HL-60 (cell line): ENCODE data around the gene NDUFC2.
"Not testable (repeated sequence)": the region's sequence is repeated elsewhere in the genome, so short reads cannot be mapped to it uniquely, and the experiment has no call there.

ENCODE experiments used
- DNase-seq, 2 experiments: peaks; one replicate each; pipeline ENCODE4 v3.0.0-alpha.2; 2010 to 2020; ENCODE audit warnings: low read depth in 1 of 2, low spot score in 1 of 2
- H3K27ac ChIP-seq: fragments of 250-450 bp; sonication (Bioruptor Pico); replicated peaks from 2 replicates; pipeline ENCODE4 v1.5.1; 2020; ENCODE audit warnings: mild to moderate bottlenecking, moderate library complexity
- H3K27me3 ChIP-seq: fragments of 250-450 bp; sonication (Bioruptor Pico); 2 replicates; pipeline ENCODE4 v1.5.1; 2021; ENCODE audit warnings: mild to moderate bottlenecking, moderate library complexity; ENCODE audit not compliant: insufficient read depth, poor library complexity, severe bottlenecking
- H3K4me3 ChIP-seq: replicated peaks from 2 replicates; pipeline ENCODE4 v1.5.1; 2011; ENCODE audit warnings: mild to moderate bottlenecking, control low read depth, low read length; ENCODE audit not compliant: insufficient read depth
- GABPA ChIP-seq: IDR thresholded peaks from 2 replicates; pipeline ENCODE4 v1.6.1; 2012; ENCODE audit warnings: low read depth
- POLR2AphosphoS5 ChIP-seq: IDR thresholded peaks from 2 replicates; pipeline ENCODE4 v1.6.1; 2012; ENCODE audit warnings: low read depth
- SPI1 ChIP-seq: IDR thresholded peaks from 2 replicates; pipeline ENCODE4 v1.6.1; 2012; ENCODE audit warnings: low read depth, mild to moderate bottlenecking, borderline replicate concordance
- TF ChIP-seq, protein P1 (sequence below): IDR thresholded peaks from 2 replicates; pipeline ENCODE4 v1.6.1; 2012; ENCODE audit warnings: low read depth; ENCODE audit not compliant: insufficient replicate concordance
- TF ChIP-seq, protein P2 (sequence below): IDR thresholded peaks from one replicate; pipeline ENCODE4 v1.5.1; 2011; ENCODE audit warnings: low read length, control low read depth, inconsistent platforms; ENCODE audit not compliant: insufficient read depth

The NDUFC2 gene

DNA sequence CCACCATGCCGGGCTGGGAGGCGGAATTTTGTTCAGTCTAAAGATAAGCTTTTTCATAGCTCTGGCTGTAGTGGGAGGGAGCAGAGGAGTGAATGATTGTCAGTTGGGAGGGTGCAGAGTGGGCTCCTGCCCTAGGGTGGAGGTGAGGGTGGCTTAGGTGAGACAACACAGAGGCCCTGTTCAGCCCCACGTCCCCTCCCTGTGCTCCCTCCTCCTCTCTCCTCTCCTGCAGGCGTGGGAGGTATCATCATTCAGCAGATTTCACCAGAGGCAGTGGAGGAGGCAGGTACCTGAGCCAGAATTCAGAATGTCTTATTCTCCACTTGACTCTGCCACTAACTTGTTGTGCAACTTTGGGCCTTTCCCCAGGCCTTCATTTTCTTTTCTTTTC, 17.7 kb downstream of the NDUFC2 start:
- no peak overlapping the region for H3K4me3 ChIP-seq
- H3K27me3 ChIP-seq: no peaks in the 10 kb centered on the region
- TF ChIP-seq GABPA (no peak), POLR2AphosphoS5 (no peak), SPI1 (no peak)
- TF ChIP-seq, protein P1, sequence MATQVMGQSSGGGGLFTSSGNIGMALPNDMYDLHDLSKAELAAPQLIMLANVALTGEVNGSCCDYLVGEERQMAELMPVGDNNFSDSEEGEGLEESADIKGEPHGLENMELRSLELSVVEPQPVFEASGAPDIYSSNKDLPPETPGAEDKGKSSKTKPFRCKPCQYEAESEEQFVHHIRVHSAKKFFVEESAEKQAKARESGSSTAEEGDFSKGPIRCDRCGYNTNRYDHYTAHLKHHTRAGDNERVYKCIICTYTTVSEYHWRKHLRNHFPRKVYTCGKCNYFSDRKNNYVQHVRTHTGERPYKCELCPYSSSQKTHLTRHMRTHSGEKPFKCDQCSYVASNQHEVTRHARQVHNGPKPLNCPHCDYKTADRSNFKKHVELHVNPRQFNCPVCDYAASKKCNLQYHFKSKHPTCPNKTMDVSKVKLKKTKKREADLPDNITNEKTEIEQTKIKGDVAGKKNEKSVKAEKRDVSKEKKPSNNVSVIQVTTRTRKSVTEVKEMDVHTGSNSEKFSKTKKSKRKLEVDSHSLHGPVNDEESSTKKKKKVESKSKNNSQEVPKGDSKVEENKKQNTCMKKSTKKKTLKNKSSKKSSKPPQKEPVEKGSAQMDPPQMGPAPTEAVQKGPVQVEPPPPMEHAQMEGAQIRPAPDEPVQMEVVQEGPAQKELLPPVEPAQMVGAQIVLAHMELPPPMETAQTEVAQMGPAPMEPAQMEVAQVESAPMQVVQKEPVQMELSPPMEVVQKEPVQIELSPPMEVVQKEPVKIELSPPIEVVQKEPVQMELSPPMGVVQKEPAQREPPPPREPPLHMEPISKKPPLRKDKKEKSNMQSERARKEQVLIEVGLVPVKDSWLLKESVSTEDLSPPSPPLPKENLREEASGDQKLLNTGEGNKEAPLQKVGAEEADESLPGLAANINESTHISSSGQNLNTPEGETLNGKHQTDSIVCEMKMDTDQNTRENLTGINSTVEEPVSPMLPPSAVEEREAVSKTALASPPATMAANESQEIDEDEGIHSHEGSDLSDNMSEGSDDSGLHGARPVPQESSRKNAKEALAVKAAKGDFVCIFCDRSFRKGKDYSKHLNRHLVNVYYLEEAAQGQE: no peak
- TF ChIP-seq, protein P2, sequence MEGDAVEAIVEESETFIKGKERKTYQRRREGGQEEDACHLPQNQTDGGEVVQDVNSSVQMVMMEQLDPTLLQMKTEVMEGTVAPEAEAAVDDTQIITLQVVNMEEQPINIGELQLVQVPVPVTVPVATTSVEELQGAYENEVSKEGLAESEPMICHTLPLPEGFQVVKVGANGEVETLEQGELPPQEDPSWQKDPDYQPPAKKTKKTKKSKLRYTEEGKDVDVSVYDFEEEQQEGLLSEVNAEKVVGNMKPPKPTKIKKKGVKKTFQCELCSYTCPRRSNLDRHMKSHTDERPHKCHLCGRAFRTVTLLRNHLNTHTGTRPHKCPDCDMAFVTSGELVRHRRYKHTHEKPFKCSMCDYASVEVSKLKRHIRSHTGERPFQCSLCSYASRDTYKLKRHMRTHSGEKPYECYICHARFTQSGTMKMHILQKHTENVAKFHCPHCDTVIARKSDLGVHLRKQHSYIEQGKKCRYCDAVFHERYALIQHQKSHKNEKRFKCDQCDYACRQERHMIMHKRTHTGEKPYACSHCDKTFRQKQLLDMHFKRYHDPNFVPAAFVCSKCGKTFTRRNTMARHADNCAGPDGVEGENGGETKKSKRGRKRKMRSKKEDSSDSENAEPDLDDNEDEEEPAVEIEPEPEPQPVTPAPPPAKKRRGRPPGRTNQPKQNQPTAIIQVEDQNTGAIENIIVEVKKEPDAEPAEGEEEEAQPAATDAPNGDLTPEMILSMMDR: no peak
- no peak overlapping the region for H3K27ac ChIP-seq
- no peak for DNase-seq

DNA sequence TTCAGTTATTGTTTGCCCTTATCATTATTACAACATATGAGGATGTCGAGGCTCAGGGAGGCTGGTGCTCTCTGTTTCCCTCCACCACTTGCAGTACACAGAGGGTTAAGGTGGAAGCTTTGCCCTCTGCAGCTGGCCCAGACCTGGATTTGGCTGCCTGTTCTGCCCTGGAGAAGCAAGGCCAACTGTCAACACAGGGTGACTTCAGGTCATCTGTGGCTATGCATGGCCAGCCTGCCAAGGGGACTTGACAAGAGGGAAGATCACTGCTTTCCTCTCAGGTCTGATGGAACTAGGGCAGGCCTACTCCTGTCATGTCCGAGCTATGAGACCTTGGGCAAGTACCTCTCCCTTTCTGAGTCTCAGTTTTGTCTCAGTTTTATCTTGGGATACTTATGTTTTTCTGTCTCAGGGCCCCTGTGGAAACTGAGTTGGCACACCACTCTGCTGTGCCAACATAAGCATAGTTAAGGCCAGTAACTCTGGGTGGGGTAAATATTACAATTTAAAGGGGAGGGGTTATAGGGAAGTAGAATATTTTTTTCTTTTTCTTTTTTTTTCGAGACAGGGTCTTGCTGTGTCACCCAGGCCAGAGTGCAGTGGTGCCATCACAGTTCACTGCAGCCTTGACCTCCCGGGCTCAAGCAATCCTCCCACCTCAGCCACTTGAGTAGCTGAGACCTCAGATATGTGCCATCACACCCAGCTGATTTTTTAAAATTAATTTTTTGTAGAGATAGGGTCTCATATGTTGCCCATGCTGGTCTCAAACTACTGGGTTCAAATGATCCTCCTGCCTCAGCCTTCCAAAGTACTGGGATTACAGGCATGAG, 18.4 kb downstream of the NDUFC2 start:
- Histone ChIP-seq H3K27me3 (no peaks in the 10 kb centered on the region), H3K4me3 (no peak overlapping the region), H3K27ac (no peak overlapping the region; the same call in 1 of the 2 replicates)
- DNase-seq: peak in 1 of 2 experiments; percentile 53
- 0 out of 2 replicates have a peak, but pooled peaks have one; percentile 1 for TF ChIP-seq SPI1
- TF ChIP-seq, protein P1: no peak

DNA sequence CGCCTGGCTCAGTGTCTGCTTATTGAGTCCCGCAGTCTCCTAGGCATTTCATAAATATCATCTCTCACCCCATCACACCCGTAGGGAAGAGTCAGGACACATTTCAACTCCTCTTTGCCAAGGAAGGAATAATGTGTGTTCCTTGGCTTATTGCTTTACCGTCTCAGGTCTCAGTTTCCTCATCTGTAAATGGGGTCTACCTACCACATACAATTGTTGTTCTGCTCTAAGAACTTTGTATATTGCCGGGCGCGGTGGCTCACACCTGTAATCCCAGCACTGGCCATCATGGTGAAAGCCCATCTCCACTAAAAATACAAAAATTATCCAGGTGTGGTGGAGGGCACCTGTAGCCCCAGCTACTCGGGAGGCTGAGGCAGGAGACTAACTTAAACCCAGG, 19.1 kb downstream of the NDUFC2 start:
- Histone ChIP-seq H3K27ac (no peak overlapping the region), H3K4me3 (no peak overlapping the region), H3K27me3 (no peaks in the 10 kb centered on the region)
- DNase-seq: no peak
- TF ChIP-seq, protein P1: no peak
- TF ChIP-seq SPI1 (no peak), POLR2AphosphoS5 (no peak), GABPA (no peak)
- TF ChIP-seq, protein P2: no peak

DNA sequence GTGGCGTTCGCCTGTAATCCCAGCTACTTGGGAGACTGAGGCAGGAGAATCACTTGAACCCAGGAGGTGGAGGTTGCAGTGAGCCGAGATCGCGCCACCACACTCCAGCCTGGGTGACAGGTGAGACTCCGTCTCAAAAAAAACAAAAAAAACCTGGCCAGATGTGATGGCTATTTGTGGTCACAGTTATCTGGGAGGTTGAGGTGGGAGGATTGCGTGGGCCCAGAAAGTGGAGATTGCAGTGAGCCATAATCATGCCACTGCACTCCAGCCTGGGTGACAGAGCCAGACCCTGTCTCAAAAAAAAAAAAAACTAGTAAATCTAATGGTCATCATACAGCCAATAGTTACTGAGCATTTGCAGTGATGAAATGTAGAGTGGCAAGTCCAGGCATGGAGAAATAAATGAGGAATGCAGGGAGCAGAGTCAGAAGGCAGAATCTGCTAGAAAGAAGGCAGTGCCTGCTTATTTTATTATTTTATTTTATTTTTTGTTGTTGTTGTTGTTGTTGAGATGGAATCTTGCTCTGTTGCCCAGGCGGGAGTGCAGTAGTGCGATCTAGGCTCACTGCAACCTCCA, 19.8 kb downstream of the NDUFC2 start:
- not testable (repeated sequence) for H3K4me3 ChIP-seq, DNase-seq, H3K27ac ChIP-seq, H3K27me3 ChIP-seq
